Endometrial microvascular endothelial cells (primary cell): ENCODE results near the gene PLAAT3. TPM values are rescaled to one million over a fixed set of nuclear protein-coding genes. Genes with fewer than 3 reads are reported as not detected.
"Not testable (repeated sequence)": the region's sequence is repeated elsewhere in the genome, so short reads cannot be mapped to it uniquely, and the experiment has no call there.

ENCODE experiments used
- in situ Hi-C: cut with HindIII; loops from 2 replicates; pipeline ENCODE4 v1.10.0; 2017; ENCODE audit warnings: low sequenced_read_pairs, low pct_unique_long_range_greater_than_20kb; ENCODE audit errors: inconsistent ontology term
- total RNA-seq: library from RNA; depleted of rRNA; stranded (reverse); fragments of >200 nt; gene quantifications from one replicate; pipeline ENCODE4 v1.2.3, GENCODE V29; 2015; ENCODE audit errors: inconsistent ontology term

Gene PLAAT3
- total RNA-seq, 1 donor from 2014 or later: 28.2 TPM

GRCh38 chr11:63551091-63551888 is 62.9 kb downstream of the PLAAT3 start:
- in situ Hi-C loops: no loop called here

- in situ Hi-C loops: not testable (repeated sequence)
These were observed 64.0 kb downstream of the PLAAT3 start for GRCh38 chr11:63550156-63550700.

- in situ Hi-C loops: no loop called here
These were observed 64.8 kb downstream of the PLAAT3 start for GRCh38 chr11:63549411-63549810.

DNA sequence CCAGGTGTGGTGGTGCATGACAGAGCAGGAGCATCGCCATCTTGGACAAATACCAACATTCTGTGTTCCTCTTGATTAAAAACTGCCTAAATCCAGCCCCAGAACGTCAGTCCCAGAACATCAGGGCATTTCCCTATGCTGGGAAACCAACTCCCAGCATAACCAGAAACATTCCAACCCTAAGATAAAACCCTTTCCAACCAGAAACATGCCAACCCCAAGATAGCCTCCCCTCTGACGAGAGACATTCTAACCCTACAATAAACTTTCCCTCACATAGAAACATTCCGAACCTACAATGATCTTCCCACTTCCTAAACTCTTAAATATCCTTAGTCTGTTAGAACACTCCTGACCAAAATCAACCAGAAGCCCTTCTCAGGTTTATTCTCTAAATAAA is 66.1 kb downstream of the PLAAT3 start:
- in situ Hi-C loops: no loop called here

DNA sequence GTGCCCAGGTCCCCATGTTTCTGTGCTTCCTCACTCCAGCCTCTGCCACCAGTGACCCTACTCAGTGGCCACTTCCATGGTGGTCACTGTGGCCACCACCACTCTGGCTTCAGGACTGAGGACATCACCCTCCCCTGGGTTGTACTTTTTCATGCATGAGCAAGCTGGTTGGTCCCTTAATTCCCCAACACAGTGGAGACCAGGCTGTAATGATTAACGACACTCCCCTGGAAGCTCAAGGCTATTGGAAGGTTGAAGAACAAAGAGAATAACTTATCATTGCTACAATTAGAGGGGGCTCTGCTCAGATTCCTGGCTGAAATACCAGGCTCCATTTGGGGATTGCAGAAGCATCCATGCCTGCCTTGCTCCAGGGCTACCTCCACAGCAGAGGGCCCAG is 67.2 kb downstream of the PLAAT3 start:
- in situ Hi-C loops: no loop called here

GRCh38 chr11:63543711-63544110 is 70.5 kb downstream of the PLAAT3 start:
- in situ Hi-C loops: no loop called here

DNA sequence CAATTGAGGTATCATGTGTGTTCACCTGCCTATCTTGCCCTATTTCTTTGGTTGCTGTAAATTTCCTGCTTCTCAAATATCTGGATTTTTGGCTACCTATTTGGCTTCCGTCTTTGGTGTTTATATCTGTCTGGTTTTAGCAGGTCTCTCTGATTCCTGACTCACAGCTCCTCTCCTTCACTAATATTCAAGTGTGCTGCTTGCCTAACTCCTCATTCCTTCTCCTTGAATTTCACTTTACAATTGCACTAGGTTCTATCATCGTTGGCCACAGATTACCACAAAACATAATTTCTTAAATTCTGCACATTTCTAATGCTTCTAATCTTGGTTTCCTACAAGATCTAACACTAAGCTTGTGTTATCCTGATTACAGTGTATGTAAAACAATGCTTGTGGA is 71.7 kb downstream of the PLAAT3 start:
- in situ Hi-C loops: not testable (repeated sequence)

DNA sequence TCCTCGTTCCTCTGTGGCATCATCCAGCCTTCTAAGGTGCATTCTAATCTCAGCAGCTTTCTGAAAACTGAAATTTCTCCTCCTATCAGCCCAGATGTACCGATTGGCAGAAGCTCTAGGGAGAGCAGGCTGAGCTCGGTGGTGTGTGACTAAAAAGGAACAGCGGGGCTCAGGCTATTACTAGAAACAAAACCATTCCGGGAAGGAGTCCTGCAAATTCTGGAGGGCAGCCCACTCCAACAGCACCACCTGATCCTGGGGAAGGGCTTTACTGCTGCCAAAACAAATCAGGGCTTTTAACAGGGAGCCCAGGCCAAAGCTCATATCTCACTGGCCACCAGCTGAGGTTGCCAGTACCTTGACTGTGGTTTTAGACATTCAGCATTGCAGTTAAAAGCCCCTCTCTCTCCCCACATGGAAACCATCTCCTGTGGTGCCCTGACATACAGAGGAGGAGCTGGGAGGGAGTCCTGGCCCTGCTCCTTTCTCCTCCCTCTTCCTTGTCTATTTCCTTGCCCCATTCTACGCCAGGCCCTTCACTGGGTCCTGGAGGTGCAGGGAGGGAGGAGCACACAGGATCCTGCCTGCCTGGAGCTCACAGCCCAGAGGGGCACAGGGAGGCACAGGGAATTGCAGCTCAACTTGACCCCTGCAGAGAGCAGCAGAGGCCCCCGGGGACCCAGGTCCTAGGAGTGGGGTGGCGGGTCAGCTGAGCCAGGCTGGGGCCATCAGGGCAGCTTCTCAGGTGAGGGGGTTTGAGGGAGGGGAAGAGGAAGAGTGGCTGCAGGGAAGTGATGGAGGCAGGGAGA is 76.7 kb downstream of the PLAAT3 start:
- in situ Hi-C loops: no loop called here

- in situ Hi-C loops: no loop called here
These were observed 77.5 kb downstream of the PLAAT3 start, which contains the start of gene PLAAT4 for GRCh38 chr11:63536669-63537292. TSS of gene PLAAT4 (plus strand) at chr11:63536808. CDS start at chr11:63536869, 61 bp downstream.

DNA sequence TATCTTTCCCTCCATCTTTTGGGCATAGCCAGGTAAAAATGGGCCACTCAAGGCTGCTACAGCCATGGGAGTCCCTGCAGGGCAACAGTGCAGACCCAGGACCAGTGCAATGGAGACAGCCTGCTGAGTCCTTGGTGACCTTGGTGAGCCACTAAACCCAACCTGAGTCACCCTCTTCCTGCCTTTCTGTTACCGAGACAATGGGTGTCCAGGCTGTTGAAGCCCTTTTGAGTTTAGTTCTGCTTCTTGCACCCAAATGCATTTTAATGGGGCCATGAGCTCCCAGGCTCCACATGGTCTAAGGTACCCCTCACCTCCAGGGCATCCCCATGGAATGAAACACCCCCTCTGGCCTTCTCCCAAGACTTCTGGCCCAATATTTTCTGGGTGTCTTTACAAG is 78.5 kb downstream of the PLAAT3 start:
- in situ Hi-C loops: no loop called here

DNA sequence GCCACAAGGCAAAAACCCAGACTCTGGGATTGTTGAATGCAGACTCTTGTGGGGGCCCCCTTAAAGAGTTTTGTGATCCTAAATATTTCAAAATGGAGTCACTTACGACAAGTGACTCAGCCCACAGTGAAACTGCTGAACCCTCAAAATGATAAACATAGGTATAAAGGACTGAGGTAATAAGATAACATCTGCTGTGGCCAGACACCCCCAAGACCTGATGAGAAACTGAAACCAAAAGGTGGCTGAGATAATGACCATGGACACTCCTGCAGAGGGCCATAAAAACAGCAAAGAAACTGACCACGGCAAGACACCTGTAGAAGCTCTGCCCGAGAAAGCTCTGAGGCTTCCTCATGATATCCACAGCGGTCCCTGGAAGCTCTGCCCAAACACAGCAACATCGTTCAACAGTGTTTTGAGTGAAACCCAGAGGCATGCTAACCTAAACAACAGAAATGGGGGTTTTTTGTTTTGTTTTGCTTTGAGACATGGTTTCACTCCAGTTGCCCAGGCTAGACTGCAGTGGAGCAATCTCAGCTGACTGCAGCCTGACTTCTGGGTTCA is 79.3 kb downstream of the PLAAT3 start:
- in situ Hi-C loops: no loop called here

- in situ Hi-C loops: no loop called here
These were observed 80.2 kb downstream of the PLAAT3 start for GRCh38 chr11:63534076-63534475.

DNA sequence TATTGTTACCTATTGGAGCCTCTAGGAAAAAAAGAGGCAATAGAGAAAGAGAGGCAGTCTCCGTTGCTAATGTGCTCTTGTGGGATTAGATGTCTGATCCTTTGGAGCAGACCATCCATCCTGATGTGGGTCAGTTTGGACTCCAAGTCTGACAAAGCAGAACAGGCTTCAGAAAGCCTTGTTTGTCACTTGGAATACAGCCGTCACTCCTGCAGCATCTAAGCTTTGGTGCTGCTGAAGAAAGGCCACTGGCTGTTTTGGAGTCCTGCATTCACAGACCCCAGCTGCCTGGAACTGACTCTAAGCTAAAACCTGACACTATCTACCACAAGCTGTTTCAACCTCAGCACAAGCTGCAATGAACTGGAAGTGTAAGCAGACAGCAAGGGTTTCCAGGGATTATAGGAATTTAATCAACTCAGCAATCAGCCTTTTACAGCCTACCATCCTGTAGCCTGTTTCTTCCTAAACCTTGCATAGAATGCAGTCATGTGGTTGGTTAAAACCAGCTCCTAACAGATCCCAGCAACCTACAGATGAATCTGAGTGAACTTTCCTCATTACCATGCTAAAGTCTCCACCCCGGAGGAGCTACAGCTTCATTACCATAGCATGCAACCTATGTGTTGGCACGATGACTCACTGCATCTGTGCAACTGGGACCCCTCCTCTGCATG is 81.3 kb downstream of the PLAAT3 start:
- in situ Hi-C loops: no loop called here

- in situ Hi-C loops: no loop called here
These were observed 82.1 kb downstream of the PLAAT3 start for GRCh38 chr11:63532117-63532516.

- in situ Hi-C loops: not testable (repeated sequence)
These were observed 83.0 kb downstream of the PLAAT3 start for GRCh38 chr11:63531074-63531792.

DNA sequence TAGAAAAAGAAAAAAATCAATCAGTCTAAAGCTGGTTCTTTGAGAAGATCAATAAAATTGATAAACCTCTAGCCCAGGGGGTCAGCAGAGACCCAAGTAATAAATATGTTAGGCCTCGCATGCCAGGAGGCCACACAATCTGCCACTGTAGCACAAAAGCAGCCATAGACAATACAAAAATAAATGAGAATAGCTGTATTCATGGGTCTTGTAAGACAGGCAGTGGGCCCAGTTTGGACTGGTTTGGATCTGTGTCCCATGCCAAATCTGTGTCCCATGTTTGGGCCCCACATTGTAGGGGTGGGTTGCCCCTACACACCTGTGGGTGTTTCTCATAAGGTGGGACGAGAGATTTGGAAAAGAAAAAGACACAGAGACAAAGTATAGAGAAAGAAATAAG is 84.2 kb downstream of the PLAAT3 start:
- in situ Hi-C loops: no loop called here

DNA sequence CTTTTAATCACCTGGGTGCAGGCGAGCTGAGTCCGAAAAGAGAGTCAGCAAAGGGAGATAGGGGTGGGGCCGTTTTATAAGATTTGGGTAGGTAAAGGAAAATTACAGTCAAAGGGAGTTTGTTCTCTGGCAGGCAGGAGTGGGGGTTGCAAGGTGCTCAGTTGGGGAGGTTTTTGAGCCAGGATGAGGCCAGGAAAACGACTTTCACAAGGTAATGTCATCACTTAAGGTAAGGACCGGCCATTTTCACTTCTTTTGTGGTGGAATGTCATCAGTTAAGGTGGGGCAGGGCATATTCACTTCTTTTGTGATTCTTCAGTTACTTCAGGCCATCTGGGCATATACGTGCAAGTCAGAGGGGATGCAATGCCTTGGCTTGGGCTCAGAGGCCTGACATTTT is 84.9 kb downstream of the PLAAT3 start:
- in situ Hi-C loops: not testable (repeated sequence)

DNA sequence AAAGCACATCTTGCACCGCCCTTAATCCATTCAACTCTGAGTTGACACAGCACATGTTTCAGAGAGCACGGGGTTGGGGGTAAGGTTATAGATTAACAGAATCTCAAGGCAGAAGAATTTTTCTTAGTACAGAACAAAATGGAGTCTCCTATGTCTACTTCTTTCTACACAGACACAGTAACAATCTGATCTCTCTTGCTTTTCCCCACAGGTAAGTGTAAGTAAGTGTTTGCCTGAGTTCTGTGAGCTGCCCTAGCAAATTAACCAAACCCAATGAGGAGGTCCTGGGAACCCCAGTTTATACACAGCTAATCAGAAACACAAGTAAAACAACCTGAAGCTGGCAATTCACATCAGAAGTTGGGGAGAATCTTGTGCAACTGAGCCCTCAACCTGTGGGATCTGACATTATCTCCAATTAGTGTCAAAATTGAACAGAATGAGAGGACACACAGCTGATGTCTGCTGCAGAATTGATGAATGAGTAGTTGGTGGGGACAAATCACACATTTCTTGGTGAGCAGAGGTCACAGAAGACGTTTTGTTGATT is 85.4 kb downstream of the PLAAT3 start:
- in situ Hi-C loops: not testable (repeated sequence)
